CD4-positive, alpha-beta T cell treated with Interleukin-6 for 4 hours (primary cell): ENCODE results near the gene AQP12B.
"Not testable (repeated sequence)": the region's sequence is repeated elsewhere in the genome, so short reads cannot be mapped to it uniquely, and the experiment has no call there.

Source experiments
- DNase-seq: peaks from one replicate; pipeline ENCODE4 v3.0.0-alpha.2; 2020; ENCODE audit warnings: mixed read lengths

The AQP12B gene

DNA sequence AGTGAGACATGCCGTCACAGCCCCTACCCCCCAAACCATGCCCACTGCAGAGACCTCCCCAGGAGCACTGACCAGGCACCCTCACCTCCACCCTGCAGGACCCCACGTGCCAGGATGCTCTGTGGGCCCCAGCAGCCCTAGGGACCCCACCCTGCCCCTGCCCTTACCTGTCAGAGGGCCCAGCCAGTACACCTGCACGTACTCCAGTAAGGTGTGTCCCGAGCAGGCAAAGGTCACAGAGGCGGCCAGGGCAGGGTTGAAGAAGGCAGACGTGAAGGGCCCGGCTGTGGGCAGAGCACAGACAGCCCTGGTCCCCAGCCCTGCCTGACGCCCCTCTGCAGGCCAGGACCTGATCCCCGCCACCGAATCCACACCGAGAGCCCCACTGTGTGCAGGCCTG lies 2.5 kb downstream of the AQP12B start:
- not testable (repeated sequence) for DNase-seq

DNA sequence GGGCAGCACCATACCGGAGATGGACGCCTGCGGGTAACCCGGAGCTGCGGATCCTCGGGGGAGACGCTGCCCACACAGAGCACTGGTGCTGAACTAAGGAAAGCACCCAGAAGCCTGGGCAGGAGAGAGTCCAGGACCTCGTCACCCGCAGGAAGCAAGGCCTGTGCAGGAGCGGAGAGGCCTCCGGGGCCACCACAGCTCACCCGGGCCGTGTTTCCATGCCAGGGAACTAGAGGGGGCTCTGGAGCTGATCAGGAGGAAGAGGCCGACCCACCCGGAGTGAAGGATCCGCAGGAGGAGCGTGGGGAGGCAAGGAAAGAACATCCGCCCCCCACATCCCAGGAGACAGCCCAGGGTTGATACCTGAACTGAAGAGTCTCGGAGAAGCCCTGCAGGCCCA lies 3.8 kb downstream of the AQP12B start:
- not testable (repeated sequence) for DNase-seq

DNA sequence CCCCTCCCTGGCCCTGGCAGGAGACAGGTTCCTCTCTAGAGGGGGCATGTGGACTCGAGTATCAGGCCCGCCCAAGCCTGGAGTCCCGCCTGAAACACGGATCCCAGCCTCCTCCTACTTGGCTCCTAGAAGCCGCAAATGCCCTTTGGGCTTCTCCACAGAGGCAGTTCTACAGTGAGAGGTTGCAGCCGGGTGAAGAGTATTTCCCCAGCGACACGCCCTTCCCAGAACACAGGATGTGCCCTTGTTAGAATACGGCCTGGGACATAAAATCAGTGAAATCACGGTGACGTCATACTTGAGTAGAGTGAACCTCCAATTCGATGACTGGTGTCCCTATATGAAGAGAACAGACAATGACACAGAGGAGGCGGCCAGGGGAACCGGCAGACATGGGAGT lies 4.6 kb downstream of the AQP12B start:
- DNase-seq = not testable (repeated sequence)

DNA sequence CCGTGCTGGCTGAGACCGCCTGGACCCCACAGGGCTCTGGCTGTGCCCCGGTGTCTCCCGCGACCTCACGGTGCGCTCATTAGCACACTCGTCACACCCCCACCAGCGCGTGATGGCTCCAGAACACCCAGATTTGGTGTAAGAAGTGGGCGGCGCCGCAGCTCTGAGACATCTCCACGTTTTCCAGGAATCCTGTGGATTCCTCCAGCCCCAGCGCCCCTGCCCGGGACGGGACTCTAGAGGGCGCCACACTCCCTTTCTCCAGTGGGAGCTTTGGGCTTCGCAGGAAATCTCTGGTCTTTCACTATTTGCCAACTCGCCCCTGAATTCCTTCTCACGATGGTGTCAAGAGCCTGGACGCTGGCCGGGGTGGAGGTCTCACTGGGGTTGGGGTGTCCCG lies 7.3 kb downstream of the AQP12B start:
- DNase-seq = not testable (repeated sequence)

DNA sequence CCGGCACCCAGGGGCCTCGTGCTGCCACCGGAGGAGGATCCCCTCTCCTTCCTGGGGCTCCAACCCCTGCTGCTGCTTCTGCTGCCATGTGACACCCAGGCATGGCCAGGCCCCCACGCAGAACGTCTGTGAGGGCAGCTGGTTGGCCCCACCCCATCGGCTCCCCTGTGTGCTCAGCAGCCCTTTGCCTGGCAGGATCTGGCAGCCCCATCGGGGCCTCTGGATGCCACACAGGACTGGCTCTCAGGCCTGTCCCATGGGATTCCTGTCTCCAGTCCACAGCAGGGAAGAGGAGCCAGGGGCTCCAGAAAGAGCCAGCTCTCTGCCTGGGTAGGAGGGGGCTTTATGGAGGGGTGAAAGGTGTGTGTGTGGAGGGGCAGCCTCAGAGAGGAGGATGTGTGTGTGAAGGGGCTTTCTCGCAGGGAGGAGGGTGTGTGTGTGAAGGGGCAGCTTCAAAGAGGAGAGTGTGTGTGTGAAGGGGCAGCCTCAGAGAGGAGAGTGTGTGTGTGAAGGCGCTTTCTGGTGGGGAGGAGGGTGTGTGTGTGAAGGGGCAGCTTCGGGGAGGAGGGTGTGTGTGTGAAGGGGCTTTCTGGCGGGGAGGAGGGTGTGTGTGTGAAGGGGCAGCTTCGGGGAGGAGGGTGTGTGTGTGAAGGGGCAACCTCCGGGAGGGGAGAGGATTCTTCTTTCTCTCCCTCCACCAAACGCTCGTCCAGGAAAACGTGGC lies 8.1 kb downstream of the AQP12B start:
- DNase-seq = not testable (repeated sequence)

DNA sequence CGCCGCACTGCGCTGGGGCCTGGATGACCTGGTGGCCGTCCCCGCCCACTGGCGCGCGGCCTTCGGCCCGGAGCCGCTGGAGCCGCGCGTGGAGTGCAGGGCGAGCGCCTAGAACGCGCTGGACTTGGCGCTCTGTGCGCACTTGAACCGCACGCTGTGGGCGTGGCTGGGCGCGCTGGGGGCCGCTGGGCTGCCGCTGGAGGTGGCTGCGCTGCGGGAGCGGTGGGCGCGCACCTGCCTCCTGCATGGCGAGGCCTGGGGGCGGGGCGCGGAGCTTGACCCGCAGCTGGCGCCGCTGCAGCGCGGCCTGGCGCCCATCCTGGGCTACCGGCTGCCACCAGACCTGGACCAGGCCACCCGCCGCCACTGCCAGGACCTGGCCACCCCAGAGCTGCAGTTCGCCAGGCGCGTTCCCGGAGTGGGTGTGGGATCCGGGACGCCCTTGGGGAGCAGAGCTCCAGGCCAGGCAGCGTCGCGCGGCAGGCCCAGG lies 9.9 kb downstream of the AQP12B start:
- no peak for DNase-seq

DNA sequence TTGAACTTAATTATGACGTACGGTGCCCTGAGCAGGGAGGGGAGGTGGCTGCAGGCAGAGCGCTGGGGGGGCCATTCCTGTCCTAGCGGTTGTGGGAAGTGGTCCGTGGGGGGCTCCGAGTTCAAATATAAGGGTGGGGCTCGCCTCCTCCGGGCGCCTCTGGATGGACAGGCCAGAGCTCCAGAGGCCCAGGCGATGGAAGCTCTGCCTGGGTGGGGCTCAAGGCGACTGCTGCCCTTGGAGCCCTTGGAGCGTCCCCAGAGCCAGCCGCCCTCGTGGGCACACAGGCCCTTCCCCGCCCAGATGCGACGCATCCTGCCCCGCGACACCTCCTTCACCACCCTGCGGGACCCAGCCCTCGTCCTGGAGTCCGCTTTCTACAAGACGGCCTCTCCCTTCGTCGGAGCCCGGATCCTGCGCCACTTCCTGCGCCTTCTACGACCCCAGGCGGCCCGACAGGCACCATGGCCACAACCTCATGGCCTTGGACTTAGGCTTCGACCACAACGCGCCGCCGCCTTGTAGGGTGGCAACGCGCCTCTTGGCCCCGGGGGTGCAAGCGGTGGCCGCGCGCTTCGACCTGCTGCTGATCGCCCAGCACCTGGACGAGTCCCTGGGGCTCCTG lies 10.5 kb downstream of the AQP12B start:
- DNase-seq = no peak

DNA sequence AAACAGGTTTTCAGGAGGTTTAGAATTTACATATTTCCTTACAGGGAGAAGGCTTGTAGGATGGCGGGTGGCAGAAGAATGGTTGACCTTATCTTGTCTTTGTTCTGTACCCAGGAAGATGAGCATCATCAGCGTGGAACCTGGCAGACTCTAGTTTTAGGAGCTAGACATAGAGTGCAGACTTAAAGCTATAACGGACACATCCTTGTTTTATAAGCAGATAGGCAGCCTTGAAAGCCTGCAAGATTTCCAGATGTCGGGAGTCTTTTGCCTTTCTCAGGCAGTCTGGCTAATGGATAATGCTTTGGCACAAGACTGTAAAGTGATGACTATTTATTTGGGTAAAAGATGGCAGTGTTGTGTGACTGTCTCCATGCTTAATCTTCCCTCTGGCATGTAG lies 11.7 kb downstream of the AQP12B start:
- no peak for DNase-seq

DNA sequence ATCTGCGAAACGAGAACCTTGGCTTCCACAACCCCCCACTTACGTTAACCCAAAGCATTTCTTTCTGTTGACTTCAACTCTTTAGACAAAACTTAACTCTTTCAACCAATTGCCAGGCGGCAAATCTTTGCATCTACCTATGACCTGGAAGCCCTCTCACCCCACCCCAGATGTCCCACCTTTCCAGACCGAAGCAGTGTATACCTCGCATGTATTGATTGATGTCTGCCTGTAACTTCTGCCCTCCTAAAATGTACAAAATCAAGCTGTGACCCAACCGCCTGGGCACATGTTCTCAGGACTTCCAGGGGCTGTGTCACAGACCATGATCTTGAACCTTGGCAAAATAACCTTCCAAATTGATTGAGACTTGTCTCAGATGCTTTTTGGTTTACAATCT lies 12.3 kb downstream of the AQP12B start:
- DNase-seq = no peak

DNA sequence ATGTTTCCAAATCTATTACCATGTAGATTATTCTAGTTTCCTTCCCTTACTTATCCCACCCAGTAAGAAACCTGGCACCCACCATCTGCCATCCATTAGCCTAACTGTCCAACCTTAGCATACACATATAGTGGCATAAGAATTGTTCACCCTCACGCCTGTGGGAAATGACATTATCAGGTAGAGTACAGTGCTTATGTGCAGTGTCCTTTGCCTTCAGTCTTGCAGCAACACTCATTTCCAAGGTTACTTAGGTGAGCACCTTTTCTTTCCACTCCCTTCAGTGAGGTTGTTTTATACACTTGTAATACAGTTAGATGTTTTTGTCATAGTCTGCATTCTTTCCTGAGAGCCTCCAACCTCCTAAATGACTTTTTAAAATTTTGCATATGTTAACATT lies 18.1 kb downstream of the AQP12B start:
- no peak for DNase-seq

DNA sequence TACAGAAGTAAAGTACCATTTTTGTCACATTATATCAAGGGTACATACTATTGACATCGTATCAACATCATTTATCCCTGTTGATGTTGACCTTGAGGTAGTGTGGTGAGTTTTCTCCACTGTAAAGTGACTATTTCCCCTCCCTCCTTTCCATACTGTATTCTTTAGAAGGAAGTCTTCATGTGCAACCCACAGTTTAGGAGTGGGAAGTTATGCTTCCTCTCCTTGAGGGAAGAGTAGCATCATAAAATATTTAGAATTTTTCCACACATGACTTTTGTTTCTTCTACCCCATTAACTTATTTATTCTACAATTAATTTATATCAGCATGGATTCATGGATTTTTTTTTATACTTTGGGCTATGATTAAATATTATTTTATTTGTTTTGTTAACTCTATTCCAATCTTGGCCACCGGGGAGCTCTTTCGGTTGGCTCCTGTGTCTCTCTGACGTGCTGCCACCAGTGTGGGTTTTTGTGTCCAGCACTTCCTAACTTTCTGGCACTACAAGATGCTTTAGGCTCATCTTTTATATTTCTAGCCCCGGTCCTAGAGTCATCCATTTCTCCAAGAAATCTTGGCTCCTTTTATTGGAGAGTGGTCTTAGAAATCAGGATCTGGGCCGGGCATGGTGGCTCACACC lies 19.0 kb downstream of the AQP12B start:
- DNase-seq = no peak

DNA sequence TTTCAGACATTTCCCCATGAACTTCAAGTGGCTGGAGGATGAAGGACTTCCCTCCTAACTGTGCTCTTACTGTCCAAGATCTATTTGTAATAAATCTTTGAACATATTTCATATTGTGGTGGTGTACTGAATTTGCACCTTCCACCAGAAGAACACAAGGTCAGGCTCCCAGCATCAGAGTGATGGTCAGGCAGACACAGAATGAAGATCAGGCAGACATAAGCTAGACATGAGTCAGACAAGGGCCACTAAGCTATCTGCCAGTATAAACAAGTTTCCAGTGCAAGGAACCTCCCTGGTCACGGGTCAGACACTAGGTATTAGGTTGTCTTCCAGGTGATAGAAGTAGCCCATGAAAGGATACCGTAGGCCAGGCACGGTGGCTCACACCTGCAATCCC lies 20.0 kb downstream of the AQP12B start:
- no peak for DNase-seq

DNA sequence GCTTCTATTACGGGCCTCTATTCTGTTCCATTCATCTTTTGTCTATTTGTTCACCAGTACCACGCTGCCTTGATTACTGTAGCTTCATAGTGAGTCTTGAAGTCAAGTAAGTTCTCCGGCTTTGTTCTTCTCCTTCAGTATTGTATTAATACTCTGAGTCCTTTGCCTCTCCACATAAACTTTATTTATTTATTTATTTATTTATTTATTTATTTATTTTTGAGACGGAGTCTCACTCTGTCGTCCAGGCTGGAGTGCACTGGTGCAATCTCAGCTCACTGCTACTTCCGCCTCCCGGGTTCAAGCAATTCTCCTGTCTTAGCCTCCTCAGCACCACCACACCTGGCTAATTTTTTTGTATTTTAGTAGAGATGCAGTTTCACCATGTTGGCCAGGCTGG lies 22.8 kb downstream of the AQP12B start:
- not testable (repeated sequence) for DNase-seq

DNA sequence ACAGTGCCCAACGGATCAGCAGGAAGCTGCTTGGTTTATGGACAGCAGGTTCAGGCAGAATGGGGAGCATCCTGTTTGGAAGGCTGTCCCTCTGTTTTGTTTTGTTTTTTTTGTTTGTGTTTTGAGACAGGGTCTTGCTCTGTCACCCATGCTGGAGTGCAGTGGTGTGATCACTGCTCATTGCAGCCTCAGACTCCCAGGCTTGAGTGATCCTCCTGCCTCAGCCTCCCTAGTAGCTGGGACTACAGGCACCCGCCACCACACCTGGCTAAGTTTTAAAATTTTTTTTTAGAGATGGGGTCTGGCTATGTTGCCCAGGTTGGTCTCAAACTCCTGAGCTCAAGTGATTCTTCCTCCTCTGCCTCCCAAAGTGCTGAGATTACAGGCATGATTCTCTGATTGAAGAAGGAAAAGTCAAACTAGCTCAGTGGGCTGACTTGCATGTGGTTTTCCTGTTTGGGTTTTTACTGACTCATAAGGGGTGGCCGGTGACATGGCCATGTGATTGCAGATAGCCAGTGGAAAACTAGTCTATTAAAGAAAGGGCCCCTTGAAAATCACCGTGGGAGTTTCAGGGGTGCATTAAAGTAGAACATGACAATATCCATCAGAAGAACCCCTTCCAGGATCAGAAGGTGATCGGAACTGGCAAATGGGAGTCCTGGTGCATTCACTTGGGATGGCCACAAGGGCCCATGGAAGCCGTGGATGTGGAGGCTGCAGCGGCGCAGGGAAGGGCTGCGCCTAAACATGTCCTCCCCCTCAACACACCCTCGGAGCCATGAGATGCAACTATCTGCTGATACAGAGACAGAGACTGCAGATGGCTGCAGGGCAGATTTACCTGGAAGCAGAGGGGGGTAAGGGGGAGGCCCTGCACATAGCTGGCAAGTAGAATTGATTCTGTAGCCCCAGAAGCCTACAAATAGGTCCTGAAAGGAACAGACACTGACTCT lies 26.5 kb downstream of the AQP12B start:
- DNase-seq = no peak

DNA sequence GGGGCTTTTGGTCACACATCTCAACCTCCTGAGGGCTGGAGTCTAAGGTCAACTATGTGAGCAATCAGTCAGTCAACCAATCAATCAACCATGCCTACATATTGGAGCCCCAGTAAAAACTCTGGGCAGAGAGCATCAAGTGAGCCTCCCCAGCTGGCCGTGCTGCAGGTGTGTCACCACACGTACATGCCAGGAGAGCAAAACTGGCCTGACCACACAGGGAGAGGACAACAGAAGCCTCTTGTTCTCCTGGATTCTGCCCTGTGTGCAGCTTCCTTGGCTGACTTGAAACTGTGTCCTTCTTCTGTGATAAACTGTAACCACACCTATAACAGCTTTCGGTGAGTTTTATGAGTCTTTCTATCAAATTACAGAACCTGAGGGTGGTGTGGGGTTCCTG lies 31.5 kb downstream of the AQP12B start:
- DNase-seq = no peak

DNA sequence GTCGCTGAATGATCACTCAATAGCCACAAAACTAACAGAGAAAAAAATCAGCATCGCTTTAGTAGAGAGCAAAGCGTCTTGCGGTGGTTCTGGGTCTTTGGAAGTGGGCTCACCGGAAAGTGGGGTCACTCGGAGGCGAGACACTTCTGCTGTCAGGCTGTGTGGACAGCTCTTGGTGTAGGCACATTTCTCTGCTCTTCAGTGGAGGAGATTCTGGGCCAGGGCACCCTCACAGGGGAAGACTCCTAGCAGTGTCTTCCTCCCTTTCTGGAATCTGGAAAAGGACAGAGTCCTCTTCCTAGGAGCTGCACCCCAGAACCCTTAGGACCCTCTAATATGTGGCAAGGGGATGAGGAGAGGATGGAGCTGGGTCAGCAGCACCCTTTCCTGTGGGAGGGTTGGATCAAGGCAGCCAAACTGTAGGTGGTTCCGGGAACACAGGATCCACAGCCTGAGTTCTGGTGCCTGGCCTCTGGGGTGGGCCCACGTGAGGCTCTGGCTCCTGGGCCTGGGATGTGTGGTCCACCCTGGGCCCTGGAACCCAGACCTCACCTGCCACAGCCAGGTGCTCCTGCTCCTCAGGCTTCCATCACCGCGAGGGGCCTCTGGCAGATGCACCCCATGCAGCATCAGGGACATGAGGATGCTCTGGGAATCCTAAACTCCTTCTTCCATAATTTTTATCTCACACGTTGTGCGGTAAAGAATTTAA lies 32.3 kb downstream of the AQP12B start:
- no peak for DNase-seq

DNA sequence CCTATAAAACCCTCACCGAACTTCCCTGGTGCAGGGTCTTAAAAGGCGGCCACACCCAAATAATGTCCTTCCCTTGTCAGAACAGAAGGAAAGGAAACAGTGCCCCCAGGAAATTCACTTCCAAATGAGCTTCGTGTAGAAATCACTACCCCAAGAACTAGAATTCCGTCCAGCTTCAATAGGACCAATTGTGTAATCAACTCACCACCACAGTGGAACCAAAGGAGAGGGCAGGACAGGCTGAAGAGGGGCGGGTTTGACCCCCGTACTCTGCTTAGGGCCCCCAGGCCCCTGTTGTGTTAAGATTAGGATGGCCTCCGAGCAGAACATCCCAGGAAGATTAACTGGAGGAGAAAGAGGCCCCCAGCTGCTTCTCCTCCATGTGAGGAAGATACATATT lies 33.4 kb downstream of the AQP12B start:
- DNase-seq = no peak

DNA sequence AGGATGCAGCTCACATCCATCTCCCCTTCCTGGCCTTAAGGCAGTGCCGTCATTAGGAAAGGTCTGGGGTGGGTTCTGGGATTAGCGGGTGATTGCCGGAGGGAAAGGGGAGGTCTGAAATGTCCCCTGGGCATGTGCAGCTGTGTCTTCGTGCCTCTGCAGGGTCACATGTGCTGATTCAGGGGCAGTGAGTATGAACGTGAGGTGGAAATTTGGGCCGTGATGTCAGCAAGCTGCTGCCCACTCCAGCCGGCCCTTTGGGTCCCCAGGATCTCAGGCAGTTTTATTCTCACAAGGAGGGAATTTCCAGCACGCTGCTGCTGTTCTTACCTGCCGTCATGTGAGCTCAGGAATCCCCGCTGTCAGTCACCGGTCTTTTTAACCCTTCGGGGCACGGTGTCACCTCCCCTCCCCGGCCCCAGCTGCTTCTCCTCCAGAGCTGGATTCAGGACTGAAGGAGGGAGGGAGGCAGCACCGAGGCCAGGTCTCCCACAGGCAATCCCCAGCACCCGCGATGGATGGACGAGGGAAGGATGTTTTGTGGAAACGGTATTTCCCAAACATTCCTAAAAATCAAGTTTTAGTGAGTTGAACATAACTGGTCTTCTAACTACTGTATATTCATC lies 33.9 kb downstream of the AQP12B start:
- DNase-seq = no peak

DNA sequence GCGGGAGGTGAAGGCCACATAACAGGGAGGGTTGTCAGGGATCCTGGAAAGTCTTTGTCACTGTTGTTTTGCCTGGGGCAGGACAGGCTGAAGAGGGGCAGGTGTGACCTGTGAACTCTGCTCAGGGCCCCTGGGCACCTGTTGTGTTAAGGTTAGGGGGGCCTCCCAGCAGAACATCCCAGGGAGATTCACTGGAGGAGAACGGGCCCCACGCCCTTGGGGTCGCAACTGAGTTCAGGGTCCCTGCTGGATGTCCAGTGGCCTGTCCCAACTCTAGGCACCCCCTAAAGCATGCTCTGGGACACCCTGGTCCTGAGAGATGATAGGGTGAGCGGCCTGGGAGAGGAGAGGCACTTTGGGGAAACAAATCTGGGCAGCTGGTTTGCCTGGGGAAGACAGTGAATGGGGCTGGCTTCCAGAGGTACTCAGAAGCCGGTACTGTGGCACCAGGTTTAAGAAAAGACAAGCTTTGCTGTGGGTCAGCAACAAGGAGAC lies 34.5 kb downstream of the AQP12B start:
- DNase-seq = no peak

DNA sequence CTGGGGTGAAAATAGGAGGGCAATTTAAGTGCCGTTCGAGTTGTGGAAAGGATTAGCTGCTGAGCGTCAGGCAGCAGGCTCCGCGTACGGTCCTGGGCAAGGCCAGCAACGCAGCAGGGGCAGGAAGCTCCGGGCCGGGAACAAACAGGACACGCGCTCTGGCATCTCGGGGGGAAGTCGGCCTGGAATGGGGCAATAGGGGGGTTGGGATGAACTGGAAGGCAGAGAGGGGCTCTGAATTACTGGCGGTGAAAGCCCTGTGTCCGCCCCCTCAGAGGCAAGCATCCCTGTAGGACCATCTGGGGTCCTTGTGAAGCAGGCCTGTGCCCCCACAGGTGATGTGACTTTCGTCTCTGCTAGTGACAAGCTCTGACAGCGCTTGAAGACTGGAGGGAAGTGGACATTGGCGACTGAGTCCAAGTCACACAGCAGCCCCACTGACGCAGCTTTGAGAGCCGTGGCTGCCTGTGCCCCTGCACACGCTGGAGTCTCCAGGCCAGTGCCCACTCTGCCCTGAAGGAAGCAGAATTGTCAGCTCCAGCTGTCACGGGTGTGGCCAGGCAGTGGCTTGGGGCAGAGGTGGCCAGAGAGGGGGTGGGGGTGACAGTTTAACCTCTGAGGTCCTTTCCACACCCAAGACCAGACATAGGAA lies 35.1 kb downstream of the AQP12B start:
- no peak for DNase-seq

DNA sequence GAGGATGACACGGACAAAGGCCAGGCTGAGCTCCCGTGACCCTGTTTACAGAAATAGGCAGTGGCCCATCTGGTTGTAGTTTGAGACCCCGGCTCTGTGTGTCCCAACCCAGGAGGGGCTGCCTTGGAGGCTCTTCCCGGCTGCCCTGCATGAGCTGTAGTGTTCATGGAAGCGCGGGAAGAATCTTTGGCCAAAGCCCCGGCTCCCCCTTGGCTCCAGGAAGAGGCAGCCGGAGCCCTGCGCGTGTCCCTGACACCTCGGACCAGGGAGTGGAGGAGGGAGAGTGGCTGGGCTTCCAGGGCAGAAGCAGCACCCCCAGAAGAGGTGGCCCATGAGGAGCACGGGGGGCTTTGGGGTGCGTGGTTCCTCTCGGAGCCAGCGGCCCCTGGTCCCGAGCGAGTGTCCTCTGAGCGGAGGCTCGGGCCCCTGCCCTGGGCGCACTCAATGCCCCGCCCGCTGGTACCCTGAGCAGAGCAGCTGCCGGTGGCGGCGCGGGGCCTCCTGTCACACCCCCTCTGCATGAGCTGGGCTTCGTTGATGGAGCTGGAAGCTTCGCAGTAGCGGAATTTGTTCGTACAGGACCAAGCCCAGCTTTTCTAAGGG lies 35.7 kb downstream of the AQP12B start:
- no peak for DNase-seq
